Cerebellar nuclear complex (tissue), 1 donor: Measurements from ENCODE around the gene NSRP1.
"Not testable (repeated sequence)": the region's sequence is repeated elsewhere in the genome, so short reads cannot be mapped to it uniquely, and the experiment has no call there.

Experiments used
- DNase-seq, 2 experiments: peaks; one replicate each; lab custom pipeline; 2025; lab: John Stamatoyannopoulos, UW

The NSRP1 gene, protein sequence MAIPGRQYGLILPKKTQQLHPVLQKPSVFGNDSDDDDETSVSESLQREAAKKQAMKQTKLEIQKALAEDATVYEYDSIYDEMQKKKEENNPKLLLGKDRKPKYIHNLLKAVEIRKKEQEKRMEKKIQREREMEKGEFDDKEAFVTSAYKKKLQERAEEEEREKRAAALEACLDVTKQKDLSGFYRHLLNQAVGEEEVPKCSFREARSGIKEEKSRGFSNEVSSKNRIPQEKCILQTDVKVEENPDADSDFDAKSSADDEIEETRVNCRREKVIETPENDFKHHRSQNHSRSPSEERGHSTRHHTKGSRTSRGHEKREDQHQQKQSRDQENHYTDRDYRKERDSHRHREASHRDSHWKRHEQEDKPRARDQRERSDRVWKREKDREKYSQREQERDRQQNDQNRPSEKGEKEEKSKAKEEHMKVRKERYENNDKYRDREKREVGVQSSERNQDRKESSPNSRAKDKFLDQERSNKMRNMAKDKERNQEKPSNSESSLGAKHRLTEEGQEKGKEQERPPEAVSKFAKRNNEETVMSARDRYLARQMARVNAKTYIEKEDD

DNA sequence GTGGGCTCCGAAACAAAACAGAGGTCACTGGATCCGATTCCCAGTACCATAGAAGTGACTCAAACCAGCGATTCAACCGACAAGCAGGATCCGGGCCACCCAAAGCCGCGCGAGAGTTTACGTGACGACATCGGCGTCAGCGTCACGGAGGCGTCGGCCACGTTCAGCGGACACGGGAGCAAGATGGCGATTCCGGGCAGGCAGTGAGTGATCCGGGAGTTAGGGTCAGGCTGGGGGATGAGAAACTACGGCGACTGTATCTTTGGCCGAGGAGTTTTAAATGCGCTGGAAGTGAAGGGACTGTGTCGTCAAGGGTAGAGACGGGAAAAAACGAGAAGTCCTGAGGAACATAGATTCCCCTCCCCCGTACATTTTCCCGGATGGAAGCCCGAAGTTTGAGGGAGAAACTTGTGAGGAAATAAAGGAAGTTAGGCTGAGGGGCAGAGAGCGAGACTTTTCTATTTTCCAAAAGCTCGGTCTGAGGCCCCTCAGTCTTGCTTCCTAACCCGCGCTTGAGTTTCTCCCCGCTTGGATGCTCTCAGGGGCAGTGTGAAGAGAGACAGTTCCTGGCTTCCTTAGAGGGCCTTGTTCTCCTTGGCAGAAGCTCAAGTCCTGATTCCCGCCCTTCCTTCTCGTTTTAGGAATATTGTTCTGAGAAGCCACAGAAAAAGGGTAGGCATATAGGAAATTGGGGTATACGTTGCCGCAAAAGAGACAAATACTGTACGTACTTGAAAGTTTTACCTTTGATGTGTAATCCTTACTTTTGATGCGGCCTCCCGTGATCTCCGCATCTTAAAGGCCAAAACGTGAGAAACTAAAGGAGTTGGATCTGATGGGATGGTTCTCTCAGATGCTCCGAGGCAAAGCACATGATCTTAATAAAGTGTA, at the start of gene NSRP1:
Gene NSRP1 (plus strand): TSS at position 156 of the 891 bp plus-strand sequence. CDS start 28 bp downstream, at position 184.
- peak; percentile 29 to 76 for DNase-seq

GRCh38 chr17:30068465-30068864, 48.2 kb upstream of the NSRP1 start:
- no peak for DNase-seq

DNA sequence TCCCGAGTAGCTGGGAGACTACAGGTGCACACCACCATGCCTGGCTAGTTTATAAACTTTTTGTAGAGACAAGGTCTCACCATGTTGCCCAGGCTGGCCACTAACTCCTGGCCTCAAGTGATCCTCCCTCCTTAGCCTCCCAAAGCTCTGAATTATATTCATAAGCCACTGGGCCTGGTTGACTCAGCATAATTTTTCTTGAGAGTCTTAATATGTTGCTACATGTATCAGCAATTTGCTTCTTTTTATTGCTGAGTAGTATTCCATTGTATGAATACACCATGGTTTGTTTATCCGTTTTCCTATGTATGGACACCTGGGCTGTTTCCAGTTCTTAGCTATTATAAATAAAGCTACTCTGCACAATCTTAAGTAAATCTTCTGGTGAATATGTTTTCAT, 42.4 kb upstream of the NSRP1 start:
- no peak for DNase-seq

GRCh38 chr17:30074730-30075129, 41.9 kb upstream of the NSRP1 start:
- DNase-seq, result no peak

DNA sequence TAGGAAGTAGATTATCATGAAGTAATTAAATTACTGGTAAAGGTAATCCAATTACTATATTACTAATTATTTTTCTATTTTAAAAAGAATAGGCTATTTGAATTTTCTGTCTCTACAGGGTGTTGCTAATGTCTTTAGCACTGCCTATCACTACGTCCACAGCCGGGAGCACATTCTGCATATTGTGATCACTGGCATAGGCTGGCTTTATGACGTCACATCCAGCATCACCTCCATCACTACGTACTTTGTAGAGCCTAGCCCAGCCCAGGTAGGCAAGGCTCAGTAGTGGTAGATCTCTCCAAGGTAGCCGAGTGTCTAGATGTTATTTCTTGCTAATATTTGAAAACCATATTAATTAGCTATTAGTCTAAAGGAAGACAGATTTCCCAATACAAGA, 33.8 kb upstream of the NSRP1 start:
- DNase-seq, result no peak

GRCh38 chr17:30084788-30085187, 31.8 kb upstream of the NSRP1 start:
- DNase-seq, result no peak

GRCh38 chr17:30086896-30087295, 29.7 kb upstream of the NSRP1 start:
- no peak for DNase-seq

DNA sequence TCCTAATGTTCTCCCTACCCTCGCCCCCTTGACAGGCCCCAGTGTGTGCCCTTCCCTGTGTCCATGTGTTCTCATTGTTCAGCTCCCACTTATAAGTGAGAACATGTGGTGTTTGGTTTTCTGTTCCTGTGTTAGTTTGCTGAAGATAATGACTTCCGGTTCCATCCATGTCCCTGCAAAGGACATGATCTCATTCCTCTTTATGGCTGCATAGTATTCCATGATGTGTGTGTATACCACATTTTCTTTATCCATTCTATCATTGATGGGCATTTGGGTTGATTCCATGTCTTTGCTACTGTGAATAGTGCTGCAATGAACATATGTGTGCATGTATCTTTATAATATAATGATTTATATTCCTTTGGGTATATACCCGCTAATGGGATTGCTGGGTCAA, 29.2 kb upstream of the NSRP1 start:
- not testable (repeated sequence) for DNase-seq

DNA sequence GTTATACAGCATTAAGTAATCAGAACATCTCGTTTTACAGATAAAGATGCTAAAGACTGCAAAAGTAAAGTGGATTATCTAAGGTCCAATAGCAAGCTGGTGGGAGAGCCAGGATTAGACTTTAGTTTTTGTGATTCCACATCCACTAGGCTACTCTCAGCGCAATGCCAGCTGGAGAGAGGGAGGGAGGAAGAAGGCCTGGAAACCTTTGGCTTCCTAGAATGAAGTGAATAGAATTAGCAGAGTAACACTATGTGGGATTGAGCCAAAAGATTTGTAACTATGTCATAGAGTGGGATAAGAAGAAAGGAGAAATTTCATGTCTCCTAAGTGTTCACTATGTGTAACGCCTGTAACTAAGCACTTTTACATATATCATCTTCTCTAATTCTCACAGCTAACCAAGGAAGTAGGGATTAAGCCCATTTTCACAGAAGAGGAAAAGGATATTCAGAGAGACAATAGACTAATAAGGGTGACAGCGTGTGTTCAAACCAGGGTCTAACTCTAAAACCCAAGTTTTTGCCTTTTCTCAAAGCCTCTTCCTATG, 25.4 kb upstream of the NSRP1 start:
- DNase-seq, result no peak

DNA sequence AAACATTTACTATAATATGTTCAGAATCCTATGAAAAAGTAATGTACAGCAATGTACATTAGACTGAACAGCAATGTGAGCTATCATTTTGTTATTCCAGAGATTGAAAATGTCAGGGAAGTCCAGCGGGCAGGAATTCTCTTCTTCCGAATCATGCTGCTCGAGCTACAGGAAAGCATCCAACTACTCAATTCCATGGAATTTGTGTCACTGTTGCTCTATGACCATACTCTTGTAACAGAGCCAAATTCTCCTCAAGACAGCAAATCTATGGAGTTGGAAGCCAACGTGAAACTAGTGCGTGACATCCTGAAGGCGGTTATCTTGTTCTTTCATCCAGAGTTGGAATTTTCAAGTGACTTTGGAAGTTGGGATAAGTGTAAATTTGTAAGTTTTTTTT, 24.8 kb upstream of the NSRP1 start:
- no peak for DNase-seq

DNA sequence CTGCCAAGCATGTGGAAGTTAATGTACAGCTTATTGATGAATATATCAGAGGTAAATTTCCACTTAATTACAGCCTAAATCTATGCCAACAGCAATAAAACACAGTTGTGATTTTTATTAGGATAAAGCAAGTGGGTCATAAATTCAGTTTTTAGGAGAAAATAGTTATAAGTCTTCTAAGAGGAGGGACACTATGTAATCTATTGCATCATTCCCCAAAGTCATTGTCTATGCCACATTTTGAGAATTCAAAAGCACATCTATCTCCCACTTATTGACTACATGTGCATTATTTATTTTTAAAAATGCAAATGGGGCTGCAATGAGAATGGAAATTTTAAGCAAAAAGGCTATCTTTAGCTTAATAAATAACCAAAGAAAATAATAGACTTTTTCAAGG, 23.7 kb upstream of the NSRP1 start:
- DNase-seq, result no peak

GRCh38 chr17:30093463-30094147, 23.0 kb upstream of the NSRP1 start:
- DNase-seq, result peak in 1 of 2 experiments; percentile 5

GRCh38 chr17:30095507-30096244, 20.9 kb upstream of the NSRP1 start:
- no peak for DNase-seq

DNA sequence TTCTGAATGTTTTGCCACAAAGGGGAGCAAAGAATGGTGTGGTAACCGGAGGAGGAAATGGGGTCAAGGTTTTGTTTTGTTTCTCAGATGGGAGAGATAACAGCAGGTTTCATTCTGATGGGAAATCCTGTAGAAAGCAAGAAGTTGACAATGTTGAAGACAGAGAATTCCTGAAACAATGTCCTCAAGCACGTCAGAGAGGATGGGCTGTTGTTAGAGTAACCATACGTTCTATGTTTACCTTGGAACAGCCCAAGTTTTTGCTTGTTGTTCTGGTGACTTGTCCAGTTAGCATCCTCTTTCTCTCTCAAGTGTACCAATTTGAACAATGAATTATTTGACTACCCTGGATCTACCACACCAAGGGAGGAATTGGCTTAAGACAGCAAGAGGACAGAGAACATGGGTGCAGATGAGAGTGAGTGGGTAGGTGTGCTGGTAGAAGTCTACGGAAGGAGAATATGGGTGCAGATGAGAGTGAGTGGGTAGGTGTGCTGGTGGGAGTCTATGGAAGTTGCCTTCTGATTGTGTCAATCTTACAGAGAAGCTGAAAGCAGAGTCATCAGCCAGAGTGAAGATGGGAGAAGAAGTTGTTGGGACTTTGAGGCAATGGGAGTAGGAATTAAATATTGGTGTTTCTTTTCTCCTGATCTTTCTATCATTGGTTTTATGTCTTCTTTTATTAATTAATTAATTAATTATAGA, 14.8 kb upstream of the NSRP1 start:
- no peak for DNase-seq

GRCh38 chr17:30103921-30104320, 12.7 kb upstream of the NSRP1 start:
- no peak for DNase-seq

- DNase-seq, result peak in 1 of 2 experiments; percentile 31
These were observed 11.9 kb upstream of the NSRP1 start for GRCh38 chr17:30104575-30105339.

DNA sequence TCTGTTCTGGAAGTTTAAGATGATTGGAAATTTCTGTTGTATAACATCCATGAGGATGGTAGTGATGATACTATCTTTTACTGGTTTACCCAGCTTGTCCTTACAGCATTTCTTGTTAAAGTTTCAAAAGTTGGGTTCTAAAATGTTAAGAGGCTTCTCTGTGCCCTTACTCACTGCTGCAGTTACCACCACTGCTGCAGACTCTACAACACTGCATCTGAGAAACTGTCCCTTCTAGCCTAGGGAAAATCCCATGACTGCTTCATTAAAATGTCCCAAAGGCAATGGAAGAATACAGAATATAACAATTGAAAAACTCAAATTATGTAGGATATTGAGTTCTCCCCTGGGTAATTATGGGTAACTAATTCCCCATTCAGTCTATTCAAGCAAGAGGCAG, 3.8 kb upstream of the NSRP1 start:
- no peak for DNase-seq

DNA sequence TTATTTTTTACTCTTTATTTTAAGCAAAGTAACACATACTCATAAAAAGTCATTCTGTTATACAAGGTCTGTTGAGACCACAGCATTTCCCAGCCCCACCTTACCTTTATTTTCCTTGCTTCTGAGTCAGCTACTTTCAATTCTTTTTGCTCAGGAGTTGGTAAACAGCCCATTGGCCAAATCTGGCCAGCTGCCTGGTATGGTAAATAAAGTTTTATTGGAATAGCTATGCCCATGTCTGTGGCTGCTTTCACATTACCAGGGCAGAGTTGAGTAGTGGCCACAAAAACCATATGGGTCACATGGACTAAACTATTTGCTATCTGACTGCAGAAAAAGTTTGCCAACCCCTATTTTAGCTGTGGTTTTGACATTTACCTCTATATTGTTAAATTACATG, 3.4 kb upstream of the NSRP1 start:
- no peak for DNase-seq

DNA sequence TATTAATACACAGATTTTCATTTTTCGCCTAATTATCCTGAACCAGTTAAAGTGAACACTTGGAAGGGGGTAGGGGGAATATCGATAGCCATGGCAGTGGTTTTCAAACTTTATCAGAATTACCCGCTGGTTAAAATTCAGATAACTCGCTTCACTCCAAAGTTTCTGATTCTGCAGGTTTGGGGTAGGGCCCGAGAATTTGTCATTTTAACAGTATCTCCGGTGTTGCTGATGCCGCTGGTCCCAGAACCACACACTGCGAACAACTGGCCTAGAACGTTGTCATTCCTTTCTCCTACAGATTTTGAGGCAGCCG, 313 bp upstream of the NSRP1 start:
- DNase-seq, result no peak

DNA sequence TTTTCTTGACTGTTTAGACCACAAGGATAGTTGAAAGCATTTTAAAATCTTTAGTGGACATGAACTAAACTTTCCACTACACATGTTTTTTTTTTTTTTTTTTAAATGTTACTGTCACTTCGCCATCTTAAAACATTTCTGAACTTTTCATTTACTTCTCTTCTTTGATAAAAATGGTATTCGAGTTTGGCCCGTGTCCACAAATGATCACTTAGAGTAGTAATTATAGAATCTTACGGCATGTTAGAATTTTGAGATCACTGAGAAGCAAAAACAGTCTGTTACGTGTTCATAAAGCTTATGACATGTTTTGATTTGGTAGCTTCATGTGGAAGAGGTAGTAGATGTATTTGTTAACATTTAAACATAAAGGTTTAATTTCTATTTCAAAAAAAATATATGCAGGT, 1.1 kb downstream of the NSRP1 start:
- no peak for DNase-seq
